HepG2 (cell line): Measurements from ENCODE around the gene ZBTB45. TPM values are rescaled to one million over a fixed set of nuclear protein-coding genes. Genes with fewer than 3 reads are reported as not detected.

Experiments
- MEIS2 ChIP-seq: sonication (generic); formaldehyde crosslinking; IDR thresholded peaks from 2 replicates; pipeline ENCODE4 v1.9.0; 2021; ENCODE audit warnings: mild to moderate bottlenecking, missing genetic modification reagents
- PHF8 ChIP-seq: sonication (generic); formaldehyde crosslinking; IDR thresholded peaks from 2 replicates; pipeline ENCODE4 v1.5.0; 2020; ENCODE audit warnings: missing genetic modification reagents
- POGZ ChIP-seq: sonication (generic); formaldehyde crosslinking; IDR thresholded peaks from 2 replicates; pipeline ENCODE4 v1.4.0; 2020; ENCODE audit warnings: mild to moderate bottlenecking, missing genetic modification reagents
- POLR2G ChIP-seq: fragments of 200-400 bp; formaldehyde crosslinking; IDR thresholded peaks from 2 replicates; pipeline ENCODE4 v1.6.1; 2018; ENCODE audit warnings: mild to moderate bottlenecking, low read depth, low read length, moderate library complexity
- SMARCC2 ChIP-seq: fragments of 450-650 bp; IDR thresholded peaks from 2 replicates; pipeline ENCODE4 v1.6.1; 2017; ENCODE audit warnings: antibody characterized with exemption, mild to moderate bottlenecking
- SRSF9 ChIP-seq: fragments of 200-400 bp; formaldehyde crosslinking; IDR thresholded peaks from 2 replicates; pipeline ENCODE4 v1.6.1; 2018; ENCODE audit warnings: borderline replicate concordance, mild to moderate bottlenecking, low read depth, low read length; ENCODE audit not compliant: insufficient read depth, poor library complexity, severe bottlenecking
- ZIK1 ChIP-seq: sonication (generic); formaldehyde crosslinking; IDR thresholded peaks from 2 replicates; pipeline ENCODE4 v1.5.0; 2020; ENCODE audit warnings: mild to moderate bottlenecking, low read depth, missing genetic modification reagents, borderline replicate concordance
- ZNF143 ChIP-seq: sonication (generic); formaldehyde crosslinking; IDR thresholded peaks from 2 replicates; pipeline ENCODE4 v1.4.0; 2020; ENCODE audit warnings: missing genetic modification reagents
- ZNF431 ChIP-seq: sonication (generic); formaldehyde crosslinking; IDR thresholded peaks from 2 replicates; pipeline ENCODE4 v1.9.0; 2022; ENCODE audit warnings: missing genetic modification reagents, low read depth, mild to moderate bottlenecking, borderline replicate concordance
- ZNF563 ChIP-seq: sonication (generic); formaldehyde crosslinking; IDR thresholded peaks from 2 replicates; pipeline ENCODE4 v1.8.0; 2022; ENCODE audit warnings: mild to moderate bottlenecking, moderate library complexity, missing genetic modification reagents
- ZSCAN20 ChIP-seq: sonication (generic); formaldehyde crosslinking; IDR thresholded peaks from 2 replicates; pipeline ENCODE4 v1.4.0; 2020; ENCODE audit warnings: missing genetic modification reagents, mild to moderate bottlenecking, borderline replicate concordance
- polyA plus RNA-seq, 8 experiments: library from polyadenylated mRNA; depleted of rRNA in 3 of 8; stranded (reverse) in 7 of 8; unstranded in 1 of 8; fragments of >200 nt; fragmentation: Illumina TruSeq in 4 of 8; extraction: Trizol in 4 of 8; gene quantifications; 2 replicates each; pipeline versions ENCODE4 v1.2.1 to v1.2.3, GENCODE V29; 2011 to 2016; ENCODE audit warnings: low read depth in 4 of 8, missing spikeins in 1 of 8, mixed read lengths in 1 of 8; ENCODE audit not compliant: insufficient read depth in 1 of 8
- total RNA-seq, 5 experiments: library from RNA; depleted of rRNA; stranded (reverse); fragments of >200 nt; fragmentation: Illumina TruSeq; extraction: Trizol; gene quantifications; 2 replicates each; pipeline ENCODE4 v1.2.3, GENCODE V29; 2016; ENCODE audit warnings: low read depth in 1 of 5
- TF ChIP-seq, protein P1 (sequence below): sonication (generic); formaldehyde crosslinking; IDR thresholded peaks from 2 replicates; pipeline ENCODE4 v1.4.0; 2020; ENCODE audit warnings: missing genetic modification reagents
- TF ChIP-seq, protein P2 (sequence below): sonication (generic); formaldehyde crosslinking; IDR thresholded peaks from 2 replicates; pipeline ENCODE4; 2020; ENCODE audit warnings: missing genetic modification reagents, mild to moderate bottlenecking, borderline replicate concordance
- TF ChIP-seq, protein P3 (sequence below): sonication (generic); formaldehyde crosslinking; IDR thresholded peaks from 2 replicates; pipeline ENCODE4 v1.5.0; 2020; ENCODE audit warnings: missing genetic modification reagents
- TF ChIP-seq, protein P4 (sequence below): sonication (generic); formaldehyde crosslinking; IDR thresholded peaks from 2 replicates; pipeline ENCODE4 v1.9.0; 2021; ENCODE audit warnings: missing genetic modification reagents, borderline replicate concordance

Gene ZBTB45
- total and polyA plus RNA-seq, 2 of the 13 experiments (the other 11 are each of a cell fraction or from before 2014, with no cell fraction given) = 3.0 to 3.7 TPM

DNA sequence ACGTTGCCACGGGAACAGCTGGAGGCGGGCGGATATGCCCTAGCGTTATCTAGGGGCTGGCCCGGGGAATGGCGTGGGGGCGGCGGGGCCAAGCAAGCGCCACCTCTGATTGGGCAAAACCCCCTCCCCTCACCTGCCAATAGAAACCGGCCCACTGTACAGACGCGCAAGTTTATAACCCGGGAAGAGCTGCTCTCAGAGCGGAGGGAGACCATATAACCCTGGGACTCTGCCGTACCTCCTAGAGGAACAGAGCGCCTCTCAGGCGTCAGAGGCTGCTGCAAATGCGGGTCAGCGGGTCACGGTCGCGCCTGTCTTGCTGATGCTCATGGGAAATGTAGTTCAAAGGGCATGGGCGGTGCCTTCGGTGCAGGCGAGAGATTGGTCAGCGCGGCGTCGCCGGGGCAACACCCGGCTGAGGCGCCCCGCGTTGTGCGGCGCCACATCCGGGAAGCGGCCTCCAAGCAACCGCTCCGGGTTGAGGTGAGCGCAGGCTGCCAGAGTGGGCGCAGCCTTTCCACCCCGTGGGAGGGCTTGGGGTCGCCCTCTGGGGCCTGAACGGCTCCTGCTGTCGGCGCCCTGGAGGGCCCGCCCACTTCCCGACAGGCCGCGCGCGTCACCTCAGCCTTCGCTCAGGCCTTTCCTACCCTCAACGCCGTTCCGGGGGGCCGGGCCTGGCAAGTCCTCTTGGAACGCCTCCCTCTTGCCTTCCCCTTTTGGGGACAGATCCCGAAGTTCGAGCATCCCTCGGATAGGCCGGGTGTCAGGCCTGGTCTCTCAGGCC is 43.7 kb downstream of the ZBTB45 start, which contains the start of gene ZNF446 (continued):
- TF ChIP-seq, protein P1, sequence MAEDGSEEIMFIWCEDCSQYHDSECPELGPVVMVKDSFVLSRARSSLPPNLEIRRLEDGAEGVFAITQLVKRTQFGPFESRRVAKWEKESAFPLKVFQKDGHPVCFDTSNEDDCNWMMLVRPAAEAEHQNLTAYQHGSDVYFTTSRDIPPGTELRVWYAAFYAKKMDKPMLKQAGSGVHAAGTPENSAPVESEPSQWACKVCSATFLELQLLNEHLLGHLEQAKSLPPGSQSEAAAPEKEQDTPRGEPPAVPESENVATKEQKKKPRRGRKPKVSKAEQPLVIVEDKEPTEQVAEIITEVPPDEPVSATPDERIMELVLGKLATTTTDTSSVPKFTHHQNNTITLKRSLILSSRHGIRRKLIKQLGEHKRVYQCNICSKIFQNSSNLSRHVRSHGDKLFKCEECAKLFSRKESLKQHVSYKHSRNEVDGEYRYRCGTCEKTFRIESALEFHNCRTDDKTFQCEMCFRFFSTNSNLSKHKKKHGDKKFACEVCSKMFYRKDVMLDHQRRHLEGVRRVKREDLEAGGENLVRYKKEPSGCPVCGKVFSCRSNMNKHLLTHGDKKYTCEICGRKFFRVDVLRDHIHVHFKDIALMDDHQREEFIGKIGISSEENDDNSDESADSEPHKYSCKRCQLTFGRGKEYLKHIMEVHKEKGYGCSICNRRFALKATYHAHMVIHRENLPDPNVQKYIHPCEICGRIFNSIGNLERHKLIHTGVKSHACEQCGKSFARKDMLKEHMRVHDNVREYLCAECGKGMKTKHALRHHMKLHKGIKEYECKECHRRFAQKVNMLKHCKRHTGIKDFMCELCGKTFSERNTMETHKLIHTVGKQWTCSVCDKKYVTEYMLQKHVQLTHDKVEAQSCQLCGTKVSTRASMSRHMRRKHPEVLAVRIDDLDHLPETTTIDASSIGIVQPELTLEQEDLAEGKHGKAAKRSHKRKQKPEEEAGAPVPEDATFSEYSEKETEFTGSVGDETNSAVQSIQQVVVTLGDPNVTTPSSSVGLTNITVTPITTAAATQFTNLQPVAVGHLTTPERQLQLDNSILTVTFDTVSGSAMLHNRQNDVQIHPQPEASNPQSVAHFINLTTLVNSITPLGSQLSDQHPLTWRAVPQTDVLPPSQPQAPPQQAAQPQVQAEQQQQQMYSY (CRISPR knock-in tag) = peak; percentile 46; the same call in 1 of the 2 replicates
- TF ChIP-seq, protein P2, sequence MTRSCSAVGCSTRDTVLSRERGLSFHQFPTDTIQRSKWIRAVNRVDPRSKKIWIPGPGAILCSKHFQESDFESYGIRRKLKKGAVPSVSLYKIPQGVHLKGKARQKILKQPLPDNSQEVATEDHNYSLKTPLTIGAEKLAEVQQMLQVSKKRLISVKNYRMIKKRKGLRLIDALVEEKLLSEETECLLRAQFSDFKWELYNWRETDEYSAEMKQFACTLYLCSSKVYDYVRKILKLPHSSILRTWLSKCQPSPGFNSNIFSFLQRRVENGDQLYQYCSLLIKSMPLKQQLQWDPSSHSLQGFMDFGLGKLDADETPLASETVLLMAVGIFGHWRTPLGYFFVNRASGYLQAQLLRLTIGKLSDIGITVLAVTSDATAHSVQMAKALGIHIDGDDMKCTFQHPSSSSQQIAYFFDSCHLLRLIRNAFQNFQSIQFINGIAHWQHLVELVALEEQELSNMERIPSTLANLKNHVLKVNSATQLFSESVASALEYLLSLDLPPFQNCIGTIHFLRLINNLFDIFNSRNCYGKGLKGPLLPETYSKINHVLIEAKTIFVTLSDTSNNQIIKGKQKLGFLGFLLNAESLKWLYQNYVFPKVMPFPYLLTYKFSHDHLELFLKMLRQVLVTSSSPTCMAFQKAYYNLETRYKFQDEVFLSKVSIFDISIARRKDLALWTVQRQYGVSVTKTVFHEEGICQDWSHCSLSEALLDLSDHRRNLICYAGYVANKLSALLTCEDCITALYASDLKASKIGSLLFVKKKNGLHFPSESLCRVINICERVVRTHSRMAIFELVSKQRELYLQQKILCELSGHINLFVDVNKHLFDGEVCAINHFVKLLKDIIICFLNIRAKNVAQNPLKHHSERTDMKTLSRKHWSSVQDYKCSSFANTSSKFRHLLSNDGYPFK (CRISPR knock-in tag) = peak; percentile 81
- TF ChIP-seq, protein P3, sequence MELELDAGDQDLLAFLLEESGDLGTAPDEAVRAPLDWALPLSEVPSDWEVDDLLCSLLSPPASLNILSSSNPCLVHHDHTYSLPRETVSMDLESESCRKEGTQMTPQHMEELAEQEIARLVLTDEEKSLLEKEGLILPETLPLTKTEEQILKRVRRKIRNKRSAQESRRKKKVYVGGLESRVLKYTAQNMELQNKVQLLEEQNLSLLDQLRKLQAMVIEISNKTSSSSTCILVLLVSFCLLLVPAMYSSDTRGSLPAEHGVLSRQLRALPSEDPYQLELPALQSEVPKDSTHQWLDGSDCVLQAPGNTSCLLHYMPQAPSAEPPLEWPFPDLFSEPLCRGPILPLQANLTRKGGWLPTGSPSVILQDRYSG (CRISPR knock-in tag) = no peak
- TF ChIP-seq SRSF9 (no peak), ZSCAN20 (peak; percentile 49; the same call in 1 of the 2 replicates), ZNF563 (CRISPR knock-in tag) (peak; percentile 66; the same call in 1 of the 2 replicates), POGZ (0 out of 2 replicates have a peak, but pooled peaks have one; percentile 9), PHF8 (peak; percentile 76), SMARCC2 (no peak), ZIK1 (CRISPR knock-in tag) (peak; percentile 83; the same call in 1 of the 2 replicates), MEIS2 (0 out of 2 replicates have a peak, but pooled peaks have one; percentile 29), ZNF431 (CRISPR knock-in tag) (no peak), ZNF143 (CRISPR knock-in tag) (peak; percentile 95), POLR2G (peak; percentile 67)
- TF ChIP-seq, protein P4, sequence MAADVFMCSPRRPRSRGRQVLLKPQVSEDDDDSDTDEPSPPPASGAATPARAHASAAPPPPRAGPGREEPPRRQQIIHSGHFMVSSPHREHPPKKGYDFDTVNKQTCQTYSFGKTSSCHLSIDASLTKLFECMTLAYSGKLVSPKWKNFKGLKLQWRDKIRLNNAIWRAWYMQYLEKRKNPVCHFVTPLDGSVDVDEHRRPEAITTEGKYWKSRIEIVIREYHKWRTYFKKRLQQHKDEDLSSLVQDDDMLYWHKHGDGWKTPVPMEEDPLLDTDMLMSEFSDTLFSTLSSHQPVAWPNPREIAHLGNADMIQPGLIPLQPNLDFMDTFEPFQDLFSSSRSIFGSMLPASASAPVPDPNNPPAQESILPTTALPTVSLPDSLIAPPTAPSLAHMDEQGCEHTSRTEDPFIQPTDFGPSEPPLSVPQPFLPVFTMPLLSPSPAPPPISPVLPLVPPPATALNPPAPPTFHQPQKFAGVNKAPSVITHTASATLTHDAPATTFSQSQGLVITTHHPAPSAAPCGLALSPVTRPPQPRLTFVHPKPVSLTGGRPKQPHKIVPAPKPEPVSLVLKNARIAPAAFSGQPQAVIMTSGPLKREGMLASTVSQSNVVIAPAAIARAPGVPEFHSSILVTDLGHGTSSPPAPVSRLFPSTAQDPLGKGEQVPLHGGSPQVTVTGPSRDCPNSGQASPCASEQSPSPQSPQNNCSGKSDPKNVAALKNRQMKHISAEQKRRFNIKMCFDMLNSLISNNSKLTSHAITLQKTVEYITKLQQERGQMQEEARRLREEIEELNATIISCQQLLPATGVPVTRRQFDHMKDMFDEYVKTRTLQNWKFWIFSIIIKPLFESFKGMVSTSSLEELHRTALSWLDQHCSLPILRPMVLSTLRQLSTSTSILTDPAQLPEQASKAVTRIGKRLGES (CRISPR knock-in tag) = 0 out of 2 replicates have a peak, but pooled peaks have one; percentile 55
